SK-N-MC (cell line): ENCODE results near the gene GNLY.

Experiments
- DNase-seq: peaks from one replicate; pipeline ENCODE4 v3.0.0-alpha.2; 2011; ENCODE audit warnings: low read depth, low spot score
- H3K27ac ChIP-seq: fragments of 200-600 bp; sonication (generic); 2 replicates; pipeline ENCODE4 v1.5.1; 2016; ENCODE audit warnings: mixed run types
- H3K36me3 ChIP-seq: fragments of 200-600 bp; sonication (generic); 2 replicates; pipeline ENCODE4 v1.6.1; 2017; ENCODE audit warnings: antibody characterized with exemption, low read length, mixed read lengths; ENCODE audit not compliant: insufficient read depth
- H3K4me3 ChIP-seq: fragments of 200-600 bp; sonication (generic); 2 replicates; pipeline ENCODE4 v1.5.1; 2016
- H3K9ac ChIP-seq: fragments of 200-600 bp; sonication (generic); 2 replicates; pipeline ENCODE4 v1.8.0; 2017; ENCODE audit warnings: mixed run types, mixed read lengths; ENCODE audit not compliant: insufficient read length
- H3K9me3 ChIP-seq: fragments of 200-600 bp; sonication (generic); 2 replicates; pipeline ENCODE4 v1.6.1; 2017; ENCODE audit warnings: low read depth, mild to moderate bottlenecking, antibody characterized with exemption, low read length, moderate library complexity, mixed read lengths
- EZH2 ChIP-seq: fragments of 200-600 bp; sonication (generic); IDR thresholded peaks from one replicate; pipeline ENCODE4 v1.6.1; 2017; ENCODE audit warnings: antibody characterized with exemption
- FOXP2 ChIP-seq: optimal IDR thresholded peaks from 2 replicates; pipeline ENCODE3; 2011; ENCODE audit warnings: mild to moderate bottlenecking, moderate library complexity; ENCODE audit not compliant: insufficient read depth; ENCODE audit errors: extremely low read length, control extremely low read depth
- POLR2AphosphoS5 ChIP-seq: IDR thresholded peaks from 2 replicates; pipeline ENCODE4 v1.6.1; 2012; ENCODE audit warnings: mild to moderate bottlenecking, low read depth, low read length, borderline replicate concordance

Gene GNLY

DNA sequence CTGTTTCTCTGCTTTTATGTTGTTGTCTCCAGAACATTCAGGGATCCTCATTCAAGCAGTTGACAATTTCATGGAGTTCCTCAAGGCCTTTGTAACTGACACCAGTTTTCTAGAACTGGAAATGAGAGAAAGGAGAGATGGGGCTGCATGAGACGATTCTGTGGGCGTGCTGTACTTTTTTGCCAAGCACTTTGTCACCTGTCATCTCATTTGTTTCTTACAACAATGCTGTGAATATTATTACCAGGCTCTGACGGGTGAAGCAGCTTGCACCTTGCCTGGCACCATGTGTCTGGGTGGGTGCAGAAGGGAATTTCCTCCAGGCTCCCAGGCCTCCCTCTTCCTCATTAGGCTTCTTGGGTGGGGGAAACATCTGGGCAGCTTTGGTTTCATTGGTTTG is 37.4 kb downstream of the GNLY start:
- Histone ChIP-seq H3K4me3 (no peak overlapping the region), H3K27ac (no peak overlapping the region), H3K36me3 (no peaks in the 10 kb centered on the region), H3K9me3 (no peaks in the 10 kb centered on the region), H3K9ac (no peak overlapping the region)
- no peak for DNase-seq
- TF ChIP-seq EZH2: no peak
- no peak for TF ChIP-seq FOXP2
- TF ChIP-seq POLR2AphosphoS5: no peak

DNA sequence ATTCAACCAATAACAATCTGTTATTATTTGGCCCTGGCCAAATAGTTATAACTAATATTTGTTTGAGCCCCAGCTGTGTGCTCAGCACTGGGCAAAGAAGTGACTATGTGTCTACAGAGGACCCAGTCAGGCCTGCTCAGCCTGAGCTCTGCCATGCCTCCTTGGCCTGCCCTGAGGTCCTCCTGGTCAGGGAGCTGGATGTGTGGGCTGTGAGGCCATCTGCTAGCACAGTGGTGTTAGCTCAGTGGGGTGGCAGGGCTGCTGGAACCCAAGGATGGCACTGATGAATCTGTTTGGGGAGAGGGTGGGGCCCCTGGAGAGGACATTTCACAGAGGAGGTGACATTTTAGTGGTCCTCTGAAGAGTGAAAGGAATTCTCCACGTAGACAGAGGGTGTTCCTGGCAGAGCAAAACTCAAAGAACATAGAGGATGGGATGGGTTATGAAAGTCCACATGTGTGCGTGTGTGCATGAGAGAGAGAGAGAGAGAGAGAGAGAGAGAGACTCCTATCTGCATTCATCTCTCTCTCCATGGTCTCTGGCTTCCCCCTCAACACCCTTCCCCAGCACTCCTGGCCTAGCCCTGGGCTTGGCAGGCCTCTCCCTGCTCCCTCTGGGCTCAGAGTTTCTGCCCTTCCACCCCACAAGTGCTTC is 38.4 kb downstream of the GNLY start:
- no peak overlapping the region for H3K4me3 ChIP-seq
- TF ChIP-seq POLR2AphosphoS5 (no peak), EZH2 (no peak), FOXP2 (no peak)
- H3K27ac ChIP-seq: no peak overlapping the region
- H3K36me3 ChIP-seq: no peaks in the 10 kb centered on the region
- no peak overlapping the region for H3K9ac ChIP-seq
- no peaks in the 10 kb centered on the region for H3K9me3 ChIP-seq
- no peak for DNase-seq

DNA sequence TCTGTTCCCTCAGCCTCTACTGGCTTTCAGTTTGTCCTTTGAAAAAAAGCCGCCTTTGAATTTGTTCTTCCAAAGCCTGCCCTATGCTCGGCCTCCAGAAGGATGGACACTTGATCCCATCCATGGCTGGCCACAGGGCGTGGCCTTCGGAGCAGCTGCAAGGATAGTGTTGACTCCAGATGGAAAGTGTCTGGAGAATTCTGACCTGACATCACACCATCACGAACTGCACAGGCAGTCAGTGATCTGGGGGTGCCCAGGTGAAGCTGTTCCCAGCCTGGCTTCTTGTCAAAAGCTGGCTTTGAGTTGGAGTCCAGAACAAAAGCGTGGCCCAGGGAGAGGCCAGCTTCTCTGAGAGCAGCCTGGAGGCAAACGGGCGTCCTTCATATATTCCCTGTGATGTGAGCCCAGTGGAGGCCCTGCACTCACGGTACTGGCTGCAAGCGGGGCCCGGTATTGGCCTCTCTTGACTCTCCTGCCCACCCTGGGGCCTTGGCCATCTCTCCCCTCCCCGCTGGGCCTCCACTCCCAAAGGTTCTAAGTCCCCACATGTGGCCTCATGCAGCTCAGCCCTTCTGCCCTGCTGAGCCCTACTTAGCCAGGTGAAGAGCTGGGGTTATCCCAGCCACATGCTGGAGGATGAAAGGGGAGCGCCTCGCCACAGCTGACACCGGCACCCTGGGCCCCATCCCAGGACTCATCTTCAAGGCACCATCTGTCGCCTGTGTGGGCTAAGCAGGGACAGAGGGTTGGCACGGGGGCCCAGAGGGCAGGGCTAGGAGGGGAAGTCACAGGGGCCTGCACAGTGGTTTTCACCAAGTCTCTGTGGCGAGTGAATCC is 39.2 kb downstream of the GNLY start:
- Histone ChIP-seq H3K27ac (no peak overlapping the region), H3K9me3 (no peaks in the 10 kb centered on the region), H3K36me3 (no peaks in the 10 kb centered on the region), H3K4me3 (no peak overlapping the region), H3K9ac (no peak overlapping the region)
- no peak for DNase-seq
- TF ChIP-seq EZH2 (no peak), FOXP2 (no peak), POLR2AphosphoS5 (no peak)

DNA sequence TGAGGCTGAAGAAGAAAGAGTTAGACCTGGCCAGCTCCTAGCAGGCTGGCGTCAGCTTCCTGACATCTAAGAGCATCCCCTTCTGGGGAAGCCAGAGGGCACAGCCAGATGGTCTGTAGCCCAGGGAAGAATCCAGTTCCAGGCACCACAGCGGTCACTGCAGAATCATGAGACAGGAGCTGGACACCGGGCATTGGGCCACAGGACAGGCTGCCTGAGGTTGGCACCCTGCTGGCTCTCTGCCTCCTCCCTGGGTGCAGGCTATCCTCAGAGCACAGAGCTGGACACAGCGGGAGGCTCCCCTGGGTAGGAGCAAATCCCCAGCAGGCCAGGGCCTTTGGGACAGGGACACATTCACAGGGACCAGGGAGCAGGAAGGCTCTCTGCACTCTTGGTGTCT is 39.9 kb downstream of the GNLY start:
- Histone ChIP-seq H3K4me3 (no peak overlapping the region), H3K27ac (no peak overlapping the region), H3K9me3 (no peaks in the 10 kb centered on the region), H3K36me3 (no peaks in the 10 kb centered on the region), H3K9ac (no peak overlapping the region)
- TF ChIP-seq FOXP2 (no peak), POLR2AphosphoS5 (no peak), EZH2 (no peak)
- no peak for DNase-seq

DNA sequence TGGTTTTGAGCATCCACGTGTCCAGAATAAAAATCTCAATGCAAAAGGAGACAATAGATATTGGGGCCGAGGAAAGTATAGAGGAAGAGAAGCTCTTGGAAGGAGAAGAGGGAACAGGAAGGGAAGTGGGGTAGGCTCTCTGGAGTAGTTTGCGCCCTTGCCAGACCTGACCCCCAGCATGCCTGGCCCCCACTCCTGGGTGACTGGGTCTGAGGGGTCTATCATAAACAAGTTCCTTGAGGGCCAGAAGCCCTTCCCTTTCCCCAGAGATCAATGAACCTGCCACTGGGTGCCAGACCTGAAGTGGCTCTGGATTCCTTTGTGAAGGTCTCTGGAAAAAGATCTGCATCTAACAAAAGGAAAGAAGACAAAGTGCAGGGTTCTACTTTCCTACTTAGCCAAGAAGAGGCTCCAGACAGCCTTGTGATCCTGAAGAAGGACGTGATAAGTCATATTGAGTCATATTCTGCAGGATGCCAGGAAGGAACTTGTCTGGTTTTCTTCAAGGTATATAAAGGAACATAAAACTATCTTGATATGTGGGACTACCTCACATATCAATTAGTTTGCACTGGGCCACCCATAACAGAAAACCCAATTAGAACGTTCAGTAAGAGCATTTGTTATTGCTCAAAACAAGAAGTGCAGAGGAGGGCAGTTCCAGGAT is 40.9 kb downstream of the GNLY start:
- H3K27ac ChIP-seq: no peak overlapping the region
- no peak overlapping the region for H3K9ac ChIP-seq
- TF ChIP-seq POLR2AphosphoS5: no peak
- no peak for TF ChIP-seq EZH2
- no peak for TF ChIP-seq FOXP2
- DNase-seq: no peak
- H3K36me3 ChIP-seq: no peaks in the 10 kb centered on the region
- no peaks in the 10 kb centered on the region for H3K9me3 ChIP-seq
- no peak overlapping the region for H3K4me3 ChIP-seq

DNA sequence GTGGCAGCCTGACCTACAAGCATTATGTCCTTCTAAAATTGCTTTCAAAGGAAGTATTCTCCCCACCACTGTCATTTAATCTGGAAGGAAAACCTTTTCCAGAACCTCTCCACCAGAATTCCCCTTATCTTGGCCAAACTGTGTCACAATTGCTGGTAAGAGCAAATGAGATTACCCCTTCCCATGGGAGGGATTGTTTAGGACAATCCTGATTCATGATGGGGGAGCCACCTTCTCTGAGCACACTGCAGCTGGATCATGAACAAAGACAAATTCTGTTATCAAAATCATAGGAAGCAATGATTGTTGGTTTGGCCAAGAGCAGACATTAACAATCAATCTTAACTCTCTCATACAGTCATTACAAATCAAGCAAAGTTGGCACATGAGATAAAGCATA is 41.5 kb downstream of the GNLY start:
- Histone ChIP-seq H3K4me3 (no peak overlapping the region), H3K9me3 (no peaks in the 10 kb centered on the region), H3K9ac (no peak overlapping the region), H3K27ac (no peak overlapping the region), H3K36me3 (no peaks in the 10 kb centered on the region; the same call in 1 of the 2 replicates)
- DNase-seq: no peak
- TF ChIP-seq POLR2AphosphoS5: no peak
- TF ChIP-seq EZH2: no peak
- TF ChIP-seq FOXP2: no peak

DNA sequence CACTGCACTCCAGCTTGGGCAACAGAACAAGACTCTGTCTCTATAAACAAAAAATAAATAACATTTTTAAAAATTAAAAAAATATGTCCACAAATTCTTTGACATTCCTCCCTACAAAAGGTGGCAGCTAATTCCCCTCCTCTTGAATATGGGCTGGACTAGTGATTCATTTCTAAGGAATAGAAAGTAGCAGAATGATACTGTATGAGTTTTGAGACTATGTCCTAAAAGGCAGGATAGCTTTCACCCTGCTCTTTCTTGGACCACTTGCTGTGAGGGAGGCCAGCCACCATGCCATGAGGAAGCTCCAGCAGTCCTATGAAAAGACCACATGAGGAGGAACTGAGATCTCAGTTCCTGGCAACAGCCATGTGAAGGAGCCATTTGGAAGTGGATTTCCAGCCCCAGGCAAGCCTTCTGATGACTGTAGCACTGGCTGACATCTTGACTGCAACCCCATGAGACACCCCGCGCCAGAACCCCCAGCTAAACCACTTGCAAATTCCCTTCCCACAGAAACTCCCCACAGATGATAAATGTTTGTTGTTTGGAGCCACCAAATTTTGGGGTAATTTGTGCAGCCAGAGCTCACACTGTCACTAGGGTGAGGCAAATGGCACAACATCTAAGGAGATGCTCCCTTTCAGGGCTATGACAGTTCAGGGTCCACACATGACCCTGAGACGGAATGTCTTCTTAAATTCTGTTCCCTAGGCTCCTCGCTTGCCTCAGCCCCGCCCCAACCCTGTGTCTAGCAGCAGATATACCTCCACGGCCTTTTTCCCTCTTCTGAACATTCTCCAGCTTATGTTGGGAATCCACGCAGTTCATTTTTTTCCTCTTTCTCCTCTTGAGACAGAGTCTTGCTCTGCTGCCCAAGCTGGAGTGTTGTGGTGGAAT is 42.5 kb downstream of the GNLY start:
- H3K4me3 ChIP-seq: no peak overlapping the region
- H3K9me3 ChIP-seq: no peaks in the 10 kb centered on the region
- no peaks in the 10 kb centered on the region; the same call in 1 of the 2 replicates for H3K36me3 ChIP-seq
- no peak for DNase-seq
- no peak overlapping the region for H3K27ac ChIP-seq
- H3K9ac ChIP-seq: no peak overlapping the region
- no peak for TF ChIP-seq EZH2
- no peak for TF ChIP-seq FOXP2
- no peak for TF ChIP-seq POLR2AphosphoS5
